Endothelial cell of umbilical vein (primary cell): ENCODE data around the gene FSHB. TPM values are rescaled to one million over a fixed set of nuclear protein-coding genes. Genes with fewer than 3 reads are reported as not detected.

Experiments
- BruUV-seq: library from RNA; stranded (reverse); fragments of 400-500 nt; replicated peaks from 2 replicates; lab custom pipeline; 2021; lab: Mats Ljungman, UMichigan
- CTCF ChIA-PET: fragments of 300-600, 350-600 bp; sonication (Branson Sonifier 250); formaldehyde crosslinking; loops from one replicate; lab custom pipeline; 2021; ENCODE audit warnings: antibody characterized with exemption, inconsistent platforms; lab: Charles Lee
- POLR2A ChIA-PET: fragments of 300-600, 350-600 bp; sonication (Branson Sonifier 250); formaldehyde crosslinking; loops from one replicate; lab custom pipeline; 2021; ENCODE audit warnings: antibody characterized with exemption, inconsistent platforms; lab: Charles Lee
- DNase-seq: peaks from one replicate; pipeline ENCODE4 v3.0.0-alpha.2; 2011; ENCODE audit warnings: low read depth, low spot score
- FAIRE-seq: peaks from 2 replicates; lab custom pipeline; 2011; peaks lifted over from hg19 to GRCh38; lab: Jason Lieb, UNC
- H2AFZ ChIP-seq: 2 replicates; pipeline ENCODE4 v1.6.0; 2012; ENCODE audit warnings: low read depth, low read length, control low read depth, inconsistent platforms
- H3K27ac ChIP-seq: 2 replicates; pipeline ENCODE4 v1.5.1; 2011; ENCODE audit warnings: low read depth, mild to moderate bottlenecking, control low read depth, low read length, moderate library complexity; ENCODE audit not compliant: insufficient read depth
- H3K27me3 ChIP-seq, 2 experiments: 2 replicates each; pipeline versions ENCODE4 v1.6.0 to v1.6.1; 2011; ENCODE audit warnings: low read length in 2 of 2, mixed read lengths in 1 of 2; ENCODE audit not compliant: control insufficient read depth in 2 of 2, insufficient read depth in 2 of 2
- H3K36me3 ChIP-seq, 2 experiments: 2 replicates in 1 of 2; 3 replicates in 1 of 2; pipeline ENCODE4 v1.5.1; 2011; ENCODE audit warnings: low read length in 2 of 2, mild to moderate bottlenecking in 1 of 2, moderate library complexity in 1 of 2; ENCODE audit not compliant: control insufficient read depth in 2 of 2, insufficient read depth in 2 of 2; ENCODE audit errors: extremely low read depth in 1 of 2
- H3K4me1 ChIP-seq: 3 replicates; pipeline ENCODE4 v1.5.1; 2011; ENCODE audit warnings: mild to moderate bottlenecking, low read length; ENCODE audit not compliant: control insufficient read depth, insufficient read depth; ENCODE audit errors: extremely low read depth
- H3K4me2 ChIP-seq: 2 replicates; pipeline ENCODE4 v1.6.1; 2011; ENCODE audit warnings: low read length, control low read depth, mixed read lengths; ENCODE audit not compliant: insufficient read depth
- H3K4me3 ChIP-seq, 3 experiments: fragments of 200-600 bp in 1 of 3; sonication (generic), shearing (Covaris generic) in 1 of 3; replicated peaks in 1 of 3; 2 replicates each; pipeline ENCODE4 v1.5.1; 2011 to 2016; ENCODE audit warnings: control low read depth in 3 of 3, low read length in 3 of 3, mild to moderate bottlenecking in 2 of 3, inconsistent platforms in 1 of 3, low read depth in 1 of 3, moderate library complexity in 1 of 3; ENCODE audit not compliant: insufficient read depth in 1 of 3
- H3K79me2 ChIP-seq: 2 replicates; pipeline ENCODE4 v1.6.0; 2012; ENCODE audit warnings: low read length, inconsistent platforms; ENCODE audit not compliant: control insufficient read depth, insufficient read depth
- H3K9ac ChIP-seq: replicated peaks from 2 replicates; pipeline ENCODE3; 2011; ENCODE audit warnings: low read length, control low read depth; ENCODE audit not compliant: insufficient read depth; ENCODE audit errors: extremely low read depth
- H3K9me1 ChIP-seq: replicated peaks from 3 replicates; pipeline ENCODE4 v1.6.0; 2011; ENCODE audit warnings: mild to moderate bottlenecking, low read length; ENCODE audit not compliant: control insufficient read depth, insufficient read depth; ENCODE audit errors: extremely low read depth
- H3K9me3 ChIP-seq: replicated peaks from 2 replicates; pipeline ENCODE4 v1.5.1; 2012; ENCODE audit warnings: low read length, inconsistent platforms; ENCODE audit not compliant: control insufficient read depth, insufficient read depth
- H4K20me1 ChIP-seq: replicated peaks from 2 replicates; pipeline ENCODE3; 2011; ENCODE audit warnings: mild to moderate bottlenecking, low read length; ENCODE audit not compliant: control insufficient read depth, insufficient read depth; ENCODE audit errors: extremely low read depth
- CTCF ChIP-seq, 2 donors: IDR thresholded peaks; 1 replicate in 1 of 2; 2 replicates in 1 of 2; pipeline ENCODE4 v1.5.1; 2011; ENCODE audit warnings: low read length in 2 of 2, mild to moderate bottlenecking in 2 of 2, moderate library complexity in 2 of 2, control low read depth in 1 of 2, inconsistent platforms in 1 of 2, low read depth in 1 of 2; ENCODE audit not compliant: insufficient read depth in 1 of 2; ENCODE audit errors: extremely low read depth in 1 of 2
- EZH2 ChIP-seq: IDR thresholded peaks from 2 replicates; pipeline ENCODE4 v1.6.1; 2012; ENCODE audit warnings: borderline replicate concordance, low read depth, mild to moderate bottlenecking, moderate library complexity, low read length, inconsistent platforms; ENCODE audit not compliant: severe bottlenecking
- FOS ChIP-seq: IDR thresholded peaks from 2 replicates; pipeline ENCODE4 v1.6.1; 2011; ENCODE audit warnings: mild to moderate bottlenecking, low read length, moderate library complexity, borderline replicate concordance; ENCODE audit not compliant: insufficient read depth
- GATA2 ChIP-seq: IDR thresholded peaks from 2 replicates; pipeline ENCODE4 v1.7.0; 2011; ENCODE audit warnings: low read depth, mild to moderate bottlenecking, moderate library complexity, mixed read lengths, low read length; ENCODE audit not compliant: insufficient read length, insufficient read depth
- JUN ChIP-seq: IDR thresholded peaks from 2 replicates; pipeline ENCODE4 v1.6.1; 2011; ENCODE audit warnings: borderline replicate concordance, low read depth; ENCODE audit not compliant: insufficient read length, insufficient read depth
- MYC ChIP-seq: IDR thresholded peaks from one replicate; pipeline ENCODE4 v1.6.1; 2011; ENCODE audit warnings: mild to moderate bottlenecking, low read depth, low read length
- POLR2A ChIP-seq: IDR thresholded peaks from 2 replicates; pipeline ENCODE4 v1.6.1; 2012; ENCODE audit warnings: low read depth, mild to moderate bottlenecking, control low read depth, low read length
- POLR2AphosphoS5 ChIP-seq: IDR thresholded peaks from 2 replicates; pipeline ENCODE4 v1.6.1; 2012; ENCODE audit warnings: low read depth, mild to moderate bottlenecking, control low read depth, low read length, moderate library complexity; ENCODE audit not compliant: insufficient read depth
- dilution Hi-C: fragments of 300-500 bp; cut with MboI; formaldehyde crosslinking; loops from one replicate; pipeline ENCODE4 v1.15.0; 2019; ENCODE audit warnings: low sequenced_read_pairs; ENCODE audit not compliant: extremely low pct_ligation_motif_present
- intact Hi-C: fragments of 100-400 bp; cut with micrococcal nuclease; formaldehyde crosslinking; loops from one replicate; pipeline ENCODE4 v1.10.0; 2022
- polyA plus RNA-seq, 4 experiments: library from polyadenylated mRNA; depleted of rRNA in 3 of 4; stranded (reverse) in 3 of 4; unstranded in 1 of 4; fragments of >200 nt; gene quantifications; 2 replicates each; pipeline versions ENCODE4 v1.2.1 to v1.2.3, GENCODE V29; 2011 to 2012; ENCODE audit warnings: missing spikeins in 1 of 4
- total RNA-seq: library from RNA; stranded (reverse); gene quantifications from 2 replicates; pipeline ENCODE4 v1.2.3, GENCODE V29; 2021
- TF ChIP-seq, protein P1 (sequence below): IDR thresholded peaks from 2 replicates; pipeline ENCODE4 v1.6.1; 2011; ENCODE audit not compliant: insufficient read depth, insufficient read length

Gene FSHB
- total and polyA plus RNA-seq, 2 donors (not counting 3 experiments of a cell fraction or from before 2014, with no cell fraction given), result not detected

- CTCF ChIA-PET, result interaction anchor here (1.0 kb wide), 1 partner anchor 43 kb away, joined by 4 read pairs; no protein-coding TSS in a partner anchor
- intact Hi-C loops, result no loop called here
- no peak for FAIRE-seq
Measured at GRCh38 chr11:30186748-30187147, 44.1 kb upstream of the FSHB start.

DNA sequence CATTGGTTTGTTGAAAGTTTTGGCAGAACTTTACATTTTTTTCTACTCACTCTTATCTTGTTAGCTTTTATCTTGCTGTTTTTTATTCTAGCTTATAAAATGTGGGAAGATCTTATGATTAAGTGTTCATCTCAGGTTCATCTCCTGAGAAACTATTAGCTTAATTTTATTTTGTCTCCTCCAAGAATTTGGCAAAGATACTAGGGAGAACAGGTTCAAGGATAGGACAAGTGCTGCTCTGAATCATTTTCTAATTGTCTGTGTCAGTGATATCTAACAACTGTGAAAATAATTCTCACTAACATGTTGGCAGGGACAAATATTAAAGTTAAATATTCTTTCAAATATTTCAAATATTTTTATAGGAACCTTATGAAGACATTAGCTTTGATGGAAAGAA lies 38.2 kb upstream of the FSHB start:
- Histone ChIP-seq H3K4me1 (no peaks in the 10 kb centered on the region), H4K20me1 (no peaks in the 10 kb centered on the region), H3K4me2 (no peak overlapping the region), H3K27me3 (no peaks in the 10 kb centered on the region), H2AFZ (no peak overlapping the region), H3K9me1 (no peaks in the 10 kb centered on the region), H3K79me2 (no peaks in the 10 kb centered on the region), H3K4me3 (no peak overlapping the region), H3K9ac (no peak overlapping the region), H3K9me3 (no peaks in the 10 kb centered on the region), H3K36me3 (no peaks in the 10 kb centered on the region), H3K27ac (no peak overlapping the region)
- ChIA-PET CTCF (interaction anchor here (1.5 to 4.5 kb wide), 6 partner anchors 11 to 849 kb away, joined by 3 to 50 read pairs (median 5); no protein-coding TSS in a partner anchor), POLR2A (no interaction called here)
- intact Hi-C loops (no loop called here), dilution Hi-C loops (no loop called here)
- no peak for DNase-seq
- TF ChIP-seq CTCF (IDR thresholded peaks at IDR 0.05; ENCODE audit: extremely low read depth in 1 of 2, insufficient read depth in 1 of 2, low read depth in 1 of 2, low read length in 2 of 2) (no peak), JUN (no peak), FOS (no peak), POLR2A (no peak), GATA2 (no peak), POLR2AphosphoS5 (no peak), MYC (no peak), EZH2 (no peak)
- TF ChIP-seq, protein P1, sequence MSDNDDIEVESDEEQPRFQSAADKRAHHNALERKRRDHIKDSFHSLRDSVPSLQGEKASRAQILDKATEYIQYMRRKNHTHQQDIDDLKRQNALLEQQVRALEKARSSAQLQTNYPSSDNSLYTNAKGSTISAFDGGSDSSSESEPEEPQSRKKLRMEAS, result no peak
- BruUV-seq, result no TSS peak
- no peak for FAIRE-seq

More at GRCh38 chr11:30186748-30187147, 44.1 kb upstream of the FSHB start:
- Histone ChIP-seq H3K4me2 (no peak overlapping the region), H3K27me3 (no peaks in the 10 kb centered on the region), H3K9ac (no peak overlapping the region), H3K9me3 (no peaks in the 10 kb centered on the region), H3K36me3 (no peaks in the 10 kb centered on the region), H3K4me3 (no peak overlapping the region), H3K9me1 (no peaks in the 10 kb centered on the region), H4K20me1 (no peaks in the 10 kb centered on the region), H3K4me1 (no peaks in the 10 kb centered on the region), H2AFZ (no peak overlapping the region), H3K27ac (no peak overlapping the region), H3K79me2 (no peaks in the 10 kb centered on the region)
- POLR2A ChIA-PET, result no interaction called here
- dilution Hi-C loops, result no loop called here
- DNase-seq, result no peak
- no TSS peak for BruUV-seq
- TF ChIP-seq POLR2AphosphoS5, result no peak
